ENCODE measurements around the gene CCSER2.
"Not testable (repeated sequence)": the region's sequence is repeated elsewhere in the genome, so short reads cannot be mapped to it uniquely, and the experiment has no call there.

The CCSER2 gene

DNA sequence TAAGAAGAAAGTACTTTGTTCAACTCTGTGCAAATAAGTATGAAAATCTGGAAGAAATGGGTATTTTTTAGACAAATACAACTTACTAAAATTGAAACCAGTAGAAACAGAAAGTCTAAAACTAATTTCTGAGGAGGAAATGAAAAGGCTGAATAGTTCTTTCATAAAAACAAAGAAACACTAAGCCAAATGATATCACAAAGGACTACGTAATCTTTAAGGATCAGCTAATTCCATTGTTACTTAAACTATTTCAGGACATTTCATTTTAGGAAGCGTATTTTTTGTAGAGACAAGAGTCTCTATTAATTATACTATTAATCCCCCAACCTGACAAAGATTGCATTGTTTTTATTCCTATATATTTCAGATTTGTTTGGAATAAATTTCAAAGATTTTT, 11.2 kb upstream of the CCSER2 start:
- no peak for DNase-seq

DNA sequence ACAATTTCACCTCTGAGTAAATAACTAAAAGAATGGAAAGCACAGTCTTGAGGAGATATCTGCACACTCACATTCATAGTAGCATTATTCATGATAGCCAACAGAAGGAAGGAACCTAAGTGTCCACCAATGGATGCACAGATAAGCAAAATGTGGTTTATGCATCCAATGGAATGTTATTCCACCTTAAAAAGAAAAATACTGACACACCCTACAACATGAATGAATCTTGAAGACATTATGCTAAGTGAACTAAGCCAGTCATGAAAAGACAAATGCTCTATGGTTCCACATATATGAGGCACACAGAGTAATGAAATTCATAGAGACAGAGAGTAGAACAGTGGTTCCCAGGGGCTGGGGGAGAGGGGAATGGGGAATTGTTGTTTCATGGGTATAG, 6.5 kb upstream of the CCSER2 start:
- DNase-seq, result no peak

DNA sequence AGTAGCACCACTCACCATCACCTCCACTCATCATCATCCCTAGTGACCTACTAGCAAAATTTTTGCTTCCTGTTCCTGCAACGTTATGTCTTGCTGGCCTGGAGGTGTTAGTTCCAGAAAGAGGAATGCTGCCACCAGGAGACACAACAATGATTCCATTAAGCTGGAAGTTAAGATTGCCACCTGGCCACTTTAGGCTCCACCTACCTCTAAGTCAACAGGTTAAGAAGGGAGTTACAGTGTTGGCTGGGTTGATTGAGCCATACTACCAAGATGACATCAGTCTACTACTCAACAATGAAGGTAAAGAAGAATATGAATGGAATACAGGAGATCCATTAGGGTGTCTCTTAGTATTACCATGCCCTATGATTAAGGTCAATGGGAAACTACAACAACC, 4.8 kb upstream of the CCSER2 start:
- not testable (repeated sequence) for DNase-seq

DNA sequence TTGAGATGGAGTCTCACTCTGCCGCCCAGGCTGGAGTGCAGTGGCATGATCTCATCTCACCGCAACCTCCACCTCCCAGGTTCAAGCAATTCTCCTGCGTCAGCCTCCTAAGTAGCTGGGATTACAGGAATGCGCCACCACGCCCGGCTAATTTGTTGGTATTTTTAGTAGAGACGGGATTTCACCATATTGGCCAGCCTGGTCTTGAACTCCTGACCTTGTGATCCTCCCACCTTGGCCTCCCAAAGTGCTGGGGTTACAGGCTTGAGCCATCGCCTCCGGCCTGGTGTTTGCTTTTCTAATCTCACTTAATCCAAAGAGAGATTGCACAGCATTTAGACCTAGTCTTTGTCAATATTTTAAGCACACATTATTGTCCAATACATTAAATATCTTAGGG, 1.4 kb upstream of the CCSER2 start:
- DNase-seq, result not testable (repeated sequence)

DNA sequence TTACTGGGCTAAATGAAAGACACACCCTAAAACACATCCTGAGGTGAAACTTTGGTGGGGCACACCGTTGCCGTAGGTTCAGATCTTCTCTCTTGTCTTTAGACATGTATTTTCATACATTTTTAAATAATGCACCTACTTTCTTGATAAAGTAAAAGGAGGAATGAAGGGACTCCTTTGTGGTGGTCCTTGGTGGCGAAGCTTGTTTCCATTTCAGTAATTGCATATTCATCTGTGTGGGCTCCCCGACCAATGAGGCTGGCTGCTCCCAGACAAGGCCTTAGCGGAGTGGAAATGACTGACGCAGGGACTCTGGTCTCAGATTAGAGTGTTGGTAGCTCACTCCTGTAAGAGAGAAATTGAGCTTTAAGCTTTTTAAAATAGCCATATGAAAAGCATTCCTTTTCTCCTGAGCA, 815 bp downstream of the CCSER2 start:
- DNase-seq, result peak; percentile 44

DNA sequence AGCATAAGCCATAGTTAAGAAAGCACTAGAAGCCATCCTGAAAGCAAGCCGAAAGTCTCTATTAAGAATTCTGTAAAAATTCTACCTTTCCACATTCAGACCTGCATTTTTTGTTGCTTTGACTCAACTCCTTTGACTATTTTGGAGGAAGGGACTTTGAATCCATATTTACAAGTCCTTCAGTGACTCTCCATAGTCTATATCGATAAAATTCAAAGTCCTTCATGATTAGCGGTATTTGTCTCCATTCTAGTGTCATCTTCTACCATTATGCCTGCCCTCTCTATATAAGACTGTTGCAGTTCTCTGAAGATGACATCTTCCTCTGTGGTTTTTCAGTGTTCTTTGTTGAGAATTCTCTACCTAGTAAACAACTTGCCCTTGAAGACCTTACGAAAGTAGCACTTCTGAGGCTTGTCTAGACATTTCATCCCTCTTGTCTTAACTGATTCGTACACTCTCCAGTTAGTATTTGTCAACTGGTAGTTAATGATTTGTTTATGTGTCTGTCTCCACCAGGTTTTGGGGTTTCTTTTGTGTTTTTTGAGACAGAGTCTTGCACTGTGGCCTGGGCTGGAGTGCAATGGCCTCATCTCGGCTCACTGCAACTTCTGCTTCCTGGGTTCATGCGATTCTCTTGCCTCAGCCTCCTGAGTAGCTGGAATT, 1.7 kb downstream of the CCSER2 start:
- DNase-seq, result peak; percentile 29

DNA sequence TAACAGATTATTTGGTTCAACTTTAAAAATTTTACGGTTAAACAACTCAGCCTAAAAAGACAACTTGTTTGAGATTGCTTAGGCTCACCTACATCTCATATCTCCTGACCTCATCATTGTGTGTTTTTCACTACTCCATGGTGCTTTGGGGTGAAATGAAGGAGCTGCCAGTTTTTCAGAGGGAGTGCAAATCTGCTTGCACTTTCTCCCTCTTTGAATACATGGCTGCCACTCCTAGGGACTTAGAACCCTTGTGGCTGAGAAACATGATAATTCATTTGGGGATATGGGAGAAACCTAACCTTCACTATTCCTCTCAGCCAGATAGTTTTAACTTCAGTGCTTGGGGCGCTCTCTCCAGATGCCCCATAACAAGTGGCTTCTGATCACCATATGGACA, 2.7 kb downstream of the CCSER2 start:
- DNase-seq, result no peak

DNA sequence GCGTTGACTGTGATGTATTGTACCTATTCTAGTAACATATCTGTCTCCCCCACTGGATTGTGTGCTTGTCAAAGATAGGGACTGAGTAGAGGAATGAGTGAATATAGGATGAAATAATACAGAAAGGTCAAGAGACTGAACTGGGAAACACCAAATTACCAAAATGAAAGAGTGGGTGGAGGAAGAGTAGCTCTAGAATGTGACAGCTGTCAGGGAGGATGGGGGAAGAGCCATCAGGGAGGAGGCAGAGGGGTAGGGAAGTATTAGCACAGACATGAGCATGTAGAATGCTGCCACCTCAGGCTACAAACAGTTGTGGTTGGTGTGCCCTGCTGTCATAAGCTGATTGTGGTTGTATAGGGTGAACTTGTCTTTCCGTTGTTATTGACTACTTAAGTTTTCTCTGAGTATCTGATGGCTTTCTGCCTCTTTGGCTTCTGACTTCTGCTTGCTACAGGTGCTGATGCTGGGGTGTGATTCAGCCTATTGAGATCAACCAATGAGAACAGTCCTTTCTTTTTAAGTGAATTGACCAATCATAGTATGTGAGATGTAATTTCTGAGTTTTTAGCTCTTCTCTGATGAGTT, 5.6 kb downstream of the CCSER2 start:
- peak; percentile 68 for DNase-seq

DNA sequence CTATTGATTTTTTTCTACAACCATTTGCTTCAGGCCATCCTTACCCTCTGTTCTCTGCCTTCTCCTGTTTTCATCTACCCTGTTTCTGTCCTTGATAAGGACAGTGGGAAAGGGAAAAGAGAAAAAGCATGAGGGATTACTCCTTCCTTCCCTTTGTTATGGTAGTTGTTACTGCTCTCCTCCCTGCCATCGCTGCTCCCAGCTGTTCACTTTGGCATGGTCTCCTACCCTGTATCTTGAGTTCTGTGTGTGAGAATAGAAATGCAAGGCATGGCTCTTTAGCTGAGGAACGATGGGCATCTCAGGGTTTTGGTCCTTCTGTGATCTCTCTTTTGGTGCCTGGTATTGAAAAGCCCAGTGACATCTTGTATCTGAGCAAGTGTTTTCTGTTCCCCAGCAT, 6.4 kb downstream of the CCSER2 start:
- no peak for DNase-seq

DNA sequence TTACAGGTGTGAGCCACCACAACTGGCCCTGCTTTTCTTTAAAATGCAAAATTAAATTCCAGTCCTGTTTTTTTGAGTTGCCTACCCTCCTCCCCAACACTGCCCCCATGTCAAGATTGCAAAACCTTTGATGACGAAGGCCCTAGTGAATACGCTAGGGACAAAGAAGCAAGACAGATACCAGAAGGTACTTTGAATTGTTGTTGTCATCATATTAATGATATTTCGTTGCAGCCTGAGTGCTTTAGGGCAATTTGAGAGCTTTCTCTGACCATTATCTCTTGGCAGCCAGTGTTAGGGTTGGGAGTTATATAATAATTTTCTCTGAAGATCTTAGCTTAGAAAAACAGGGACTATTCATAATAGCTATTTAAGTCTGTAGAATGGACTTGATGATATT, 7.1 kb downstream of the CCSER2 start:
- no peak for DNase-seq

DNA sequence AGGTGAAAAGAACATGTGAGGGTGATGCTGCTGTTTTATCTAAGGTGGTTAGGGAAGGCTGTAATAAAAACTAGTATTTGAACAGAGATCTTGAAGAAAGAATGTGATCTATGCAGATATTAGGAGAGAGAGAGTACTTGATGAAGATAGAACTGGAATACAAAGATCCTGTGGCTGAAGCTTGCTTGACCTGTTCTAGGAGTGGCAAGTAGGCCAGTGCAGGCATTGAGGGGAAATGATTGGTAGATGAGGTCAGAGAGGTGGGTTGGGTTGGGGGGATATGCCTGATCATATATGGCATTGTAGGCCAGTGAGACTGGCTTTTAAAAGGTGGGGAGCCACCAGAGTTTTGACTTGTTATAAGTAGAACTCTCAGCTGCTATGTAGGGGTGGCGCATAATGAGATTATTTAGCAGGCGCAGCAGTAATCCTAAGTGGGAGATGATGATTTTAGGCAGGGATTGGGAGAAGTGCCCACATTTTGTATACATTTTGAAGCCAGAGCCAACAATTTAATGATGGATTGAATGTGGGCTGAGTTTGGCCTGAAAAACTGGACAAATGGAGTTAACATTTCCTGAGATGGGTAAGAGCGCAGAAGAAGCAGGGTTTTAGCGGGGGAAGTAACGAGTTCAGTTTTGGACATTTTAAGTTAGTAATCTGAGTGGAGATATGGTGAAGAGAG, 8.2 kb downstream of the CCSER2 start:
- DNase-seq, result no peak

DNA sequence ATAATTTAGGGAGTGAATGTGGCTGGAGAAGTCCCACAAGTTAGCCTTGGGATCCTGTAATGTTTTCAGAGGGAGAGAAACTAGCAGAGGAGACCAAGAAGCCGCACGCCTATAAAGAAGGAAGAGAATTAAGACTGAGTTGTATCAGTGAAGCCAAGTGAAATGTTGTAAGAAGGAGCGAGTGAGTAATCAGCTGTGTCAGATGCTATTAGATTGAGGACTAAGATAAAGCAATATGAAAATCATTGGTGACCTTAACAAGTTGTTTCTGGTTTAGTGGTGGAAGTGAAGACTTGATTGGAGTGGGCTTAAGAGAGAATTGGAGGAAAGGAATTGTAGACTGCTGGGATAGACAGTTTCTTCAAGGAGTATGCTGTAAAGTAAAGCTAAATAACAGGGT, 8.8 kb downstream of the CCSER2 start:
- DNase-seq, result no peak

DNA sequence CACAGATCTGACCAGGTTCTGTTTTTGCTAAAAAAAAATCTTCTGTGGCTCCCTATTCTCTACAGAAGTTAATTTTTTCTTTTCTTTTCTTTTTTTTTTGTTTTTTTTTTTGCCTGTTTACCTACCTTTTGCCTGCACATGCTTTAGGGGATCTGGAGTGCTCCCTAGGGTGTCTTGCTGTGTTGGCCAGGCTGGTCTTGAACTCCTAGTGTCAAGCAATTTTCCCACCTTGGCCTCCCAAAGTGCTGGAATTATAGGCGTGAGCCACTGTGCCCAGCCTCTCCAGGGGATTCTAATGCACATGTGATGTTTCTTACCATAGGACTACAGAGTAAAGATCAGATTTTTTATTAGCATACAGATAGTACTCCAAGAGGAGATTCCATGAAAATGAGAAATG, 10.6 kb downstream of the CCSER2 start:
- DNase-seq, result no peak

DNA sequence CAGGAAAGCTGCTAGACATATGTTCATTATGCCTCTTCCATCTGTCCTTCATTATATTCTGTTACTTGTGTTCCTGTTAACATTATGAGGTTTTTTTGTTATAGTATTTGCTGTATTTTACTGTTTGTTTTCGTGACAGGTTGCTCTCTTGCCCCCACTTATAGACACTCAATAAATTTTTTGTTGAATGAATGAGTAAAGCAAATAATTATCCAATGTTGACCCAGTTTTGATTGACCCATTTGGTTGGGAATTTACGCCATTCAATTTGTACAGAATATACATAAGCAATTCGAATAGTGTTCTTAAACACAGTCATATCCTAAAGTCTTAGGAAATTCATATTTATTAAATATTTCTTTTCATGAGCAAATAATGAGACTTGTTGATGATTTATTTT, 11.8 kb downstream of the CCSER2 start:
- DNase-seq, result no peak

DNA sequence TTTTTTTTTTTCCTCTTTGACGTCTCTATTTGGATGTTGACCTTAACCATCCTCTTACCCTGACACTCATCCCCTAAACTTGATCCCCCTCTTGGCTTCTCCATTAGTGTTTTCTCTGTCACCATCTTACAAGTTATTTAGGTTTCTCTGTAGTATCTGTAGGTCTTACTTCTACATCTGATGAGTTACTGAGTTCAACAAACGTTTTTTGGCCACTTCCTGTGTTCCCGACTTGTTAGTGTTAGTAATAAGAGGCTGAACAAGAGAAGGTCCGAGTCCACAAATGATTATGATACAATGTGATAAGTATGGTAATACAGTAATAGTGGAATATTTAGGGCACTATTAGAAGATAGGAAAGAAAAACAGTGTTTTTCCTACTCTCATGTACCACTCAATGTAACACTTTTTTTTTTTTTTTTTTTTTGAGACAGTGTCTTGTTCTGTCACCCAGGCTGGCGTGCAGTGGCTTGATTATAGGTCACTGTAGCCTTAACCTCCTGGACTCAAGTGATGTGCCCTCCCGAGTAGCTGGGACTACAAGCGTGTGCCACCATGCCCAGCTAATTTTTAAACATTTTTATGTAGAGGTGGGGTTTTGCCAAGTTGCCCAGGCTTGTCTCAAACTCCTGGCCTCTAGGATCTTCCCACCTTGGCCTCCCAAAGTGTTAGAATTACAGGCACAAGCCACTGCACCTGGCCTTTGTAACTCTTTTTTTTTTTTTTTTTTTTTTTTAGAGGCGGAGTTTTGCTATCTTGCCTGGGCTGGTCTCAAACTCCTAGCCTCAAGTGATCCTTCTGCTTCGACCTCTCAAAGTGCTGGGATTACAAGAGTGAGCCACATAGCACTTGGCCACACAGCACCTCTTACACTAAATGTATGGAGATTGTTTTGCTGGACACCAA, 12.5 kb downstream of the CCSER2 start:
- DNase-seq, result no peak

DNA sequence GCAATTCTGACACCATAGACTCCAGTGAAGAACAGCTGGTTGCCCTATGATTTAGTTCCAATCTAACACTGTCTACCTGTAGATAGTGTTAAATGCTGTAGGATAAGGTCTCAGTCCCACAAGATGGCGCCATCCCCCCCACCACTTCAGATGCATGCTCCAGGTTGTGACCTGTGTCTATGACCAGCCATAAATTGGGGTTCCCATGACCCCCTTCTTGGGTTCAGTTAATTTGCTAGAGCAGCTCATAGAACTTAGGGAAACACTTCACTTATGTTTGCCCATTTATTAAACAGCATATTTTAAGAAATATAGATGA, 13.1 kb downstream of the CCSER2 start:
- no peak for DNase-seq

DNA sequence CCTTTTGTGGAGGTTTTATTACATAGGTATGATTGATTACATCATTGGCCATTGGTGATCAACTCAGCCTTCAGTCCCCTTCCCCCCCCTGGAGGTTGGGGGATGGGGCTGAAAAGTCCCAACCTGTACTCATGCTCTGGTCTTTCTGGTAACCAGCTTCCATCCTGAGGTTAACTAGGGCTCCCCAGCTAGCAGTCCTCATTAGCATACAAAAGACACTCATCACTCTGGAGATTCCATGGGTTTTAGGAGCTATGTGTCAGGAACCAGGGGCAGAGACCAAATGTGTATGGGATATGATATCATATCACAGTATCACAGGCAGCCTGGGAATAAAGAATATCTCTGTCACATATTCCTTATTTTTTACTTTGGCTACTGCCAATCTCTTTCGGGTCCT, 13.6 kb downstream of the CCSER2 start:
- DNase-seq, result no peak

DNA sequence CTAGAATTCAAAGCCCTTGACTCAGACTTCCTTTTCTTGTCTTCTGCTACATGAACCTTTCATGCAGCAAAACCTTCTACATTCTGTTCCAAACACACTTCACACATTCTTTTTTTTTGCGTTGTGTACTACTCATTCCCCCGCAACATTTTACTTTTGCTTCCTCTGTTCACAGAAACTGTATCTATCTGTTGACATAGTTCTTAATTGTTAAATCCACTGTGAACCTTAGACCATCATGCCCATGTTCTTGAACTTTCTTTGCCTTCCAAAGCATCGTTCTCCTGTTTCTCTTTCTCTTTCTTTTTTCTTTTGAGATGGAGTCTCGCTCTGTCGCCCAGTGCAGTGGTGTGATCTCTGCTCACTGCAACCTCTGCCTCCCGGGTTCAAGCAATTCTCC, 14.2 kb downstream of the CCSER2 start:
- DNase-seq, result no peak

DNA sequence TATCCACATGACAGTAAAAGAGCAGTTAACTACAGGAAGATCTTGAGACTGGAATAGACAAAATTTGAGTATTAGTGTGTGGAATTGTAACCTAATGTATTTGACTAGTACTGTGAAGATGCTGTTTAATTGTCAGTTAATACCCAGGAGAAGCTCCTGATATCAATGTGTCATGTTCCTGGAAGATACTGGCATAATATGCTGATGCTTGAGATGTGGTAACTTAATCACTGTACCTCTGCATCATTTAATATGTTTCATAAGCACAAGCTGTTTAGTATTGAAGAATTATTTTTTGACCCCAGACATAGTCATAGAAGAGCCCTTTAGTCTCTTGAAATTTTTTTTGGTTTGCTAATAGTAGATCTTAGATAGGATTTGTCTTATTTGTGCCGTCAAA, 15.4 kb downstream of the CCSER2 start:
- DNase-seq, result no peak

DNA sequence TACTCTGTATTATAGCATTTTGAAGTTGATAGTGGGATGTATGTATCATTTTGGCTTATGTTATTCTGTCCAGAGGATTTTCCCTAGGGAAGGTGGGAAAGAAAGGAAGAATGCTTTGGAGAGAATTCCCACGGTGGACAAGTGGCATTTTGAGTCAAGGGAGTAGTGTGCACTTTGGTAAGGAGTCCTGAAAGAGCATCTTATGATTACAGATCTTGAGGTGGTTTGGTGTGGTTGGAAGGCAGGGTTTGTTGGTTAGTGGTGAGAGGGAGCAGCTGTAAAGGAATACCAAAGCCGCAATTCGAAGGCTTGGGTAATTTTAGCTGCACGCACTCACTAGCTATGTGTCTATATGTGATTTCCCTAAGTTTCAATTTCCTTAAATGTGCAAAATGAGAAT, 16.1 kb downstream of the CCSER2 start:
- DNase-seq, result no peak

DNA sequence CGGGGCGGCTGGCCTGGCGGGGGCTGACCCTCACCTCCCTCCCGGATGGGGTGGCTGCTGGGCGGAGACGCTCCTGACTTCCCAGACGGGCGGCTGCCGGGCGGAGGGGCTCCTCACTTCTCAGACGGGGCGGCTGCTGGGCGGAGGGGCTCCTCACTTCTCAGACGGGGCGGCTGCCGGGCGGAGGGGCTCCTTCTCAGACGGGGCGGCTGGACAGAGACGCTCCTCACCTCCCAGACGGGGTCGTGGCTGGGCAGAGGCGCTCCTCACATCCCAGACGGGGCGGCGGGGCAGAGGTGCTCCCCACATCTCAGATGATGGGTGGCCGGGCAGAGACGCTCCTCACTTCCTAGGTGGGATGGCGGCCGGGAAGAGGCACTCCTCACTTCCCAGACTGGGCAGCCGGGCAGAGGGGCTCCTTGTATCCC, 19.2 kb downstream of the CCSER2 start:
- not testable (repeated sequence) for DNase-seq

DNA sequence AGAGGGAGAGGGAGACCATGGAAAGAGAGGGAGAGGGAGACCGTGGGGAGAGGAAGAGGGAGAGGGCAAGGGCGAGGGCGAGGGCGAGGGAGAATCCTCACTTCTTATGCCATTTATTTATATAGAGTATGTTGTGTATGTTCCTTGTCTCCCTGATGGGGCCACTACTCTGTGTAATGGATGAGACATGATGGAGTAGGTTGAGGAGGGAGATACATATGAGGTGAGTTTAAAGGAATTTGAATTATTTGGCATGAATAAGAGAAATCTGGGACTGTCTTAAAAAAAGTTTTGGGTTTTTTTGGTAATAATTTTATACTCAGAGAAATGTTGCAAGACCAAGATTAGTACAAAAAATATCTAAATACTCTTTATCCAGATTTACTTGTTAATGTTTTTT, 20.1 kb downstream of the CCSER2 start:
- no peak for DNase-seq

DNA sequence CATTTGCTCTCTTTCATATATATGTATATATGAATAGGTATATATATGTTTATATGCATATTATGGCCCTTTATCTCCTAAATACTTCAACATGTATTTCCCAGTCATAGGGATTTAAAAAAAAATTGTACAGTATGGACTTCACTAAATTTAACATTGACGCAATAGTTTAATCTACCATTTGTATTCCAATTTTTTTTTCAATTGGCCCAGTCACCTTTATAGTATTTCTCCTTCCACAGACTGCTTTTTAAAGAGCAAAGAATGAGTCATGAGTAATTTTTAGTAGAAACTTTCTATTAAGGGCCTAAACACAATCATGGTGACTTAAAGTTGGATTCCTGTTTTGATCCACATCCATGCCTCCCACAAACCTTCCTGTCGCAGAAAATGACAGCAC, 20.5 kb downstream of the CCSER2 start:
- DNase-seq, result no peak

All from activated gamma-delta T cell treated with Interleukin-2 at 50 U/mL for 16 hours (primary cell).